Mucosa of descending colon (tissue), 3 donors: Measurements from ENCODE around the gene VPS29. TPM values are rescaled to one million over a fixed set of nuclear protein-coding genes. Genes with fewer than 3 reads are reported as not detected.
A peak's percentile ranks its signal among the peaks of the same experiment; 100 is the strongest.

Source experiments
- ATAC-seq: fragments of 200-7000 bp; cut with Tn5 transposase; one replicate; pipeline ENCODE4 v1.9.1; 2020; ENCODE audit warnings: mild to moderate bottlenecking, moderate library complexity
- DNase-seq, 3 donors: peaks; one replicate each; pipeline ENCODE4 v3.0.0-alpha.2; 2020
- H3K36me3 ChIP-seq: fragments of 200-600 bp; one replicate; pipeline ENCODE4 v1.8.0; 2021; ENCODE audit warnings: low read depth, mild to moderate bottlenecking
- H3K4me1 ChIP-seq: fragments of 200-600 bp; one replicate; pipeline ENCODE4 v1.8.0; 2021; ENCODE audit warnings: low read depth, mild to moderate bottlenecking
- H3K4me3 ChIP-seq: fragments of 200-600 bp; one replicate; pipeline ENCODE4 v1.8.0; 2021; ENCODE audit warnings: mild to moderate bottlenecking
- H3K9me3 ChIP-seq: fragments of 200-600 bp; one replicate; pipeline ENCODE4 v1.8.0; 2021; ENCODE audit warnings: mild to moderate bottlenecking
- intact Hi-C, 2 donors: fragments of 100-400 bp; cut with DNase I in 1 of 2; cut with micrococcal nuclease in 1 of 2; formaldehyde crosslinking; loops; one replicate each; pipeline versions ENCODE4 v1.11.0 to v1.11.1; 2022; cut with DNase I, micrococcal nuclease
- total RNA-seq, 3 donors: library from RNA; stranded (reverse); fragmentation: NEBNext Ultra II Directional in 2 of 3; extraction: Animal tissue kit (Norgen Biotek cat#: 25700) in 2 of 3; gene quantifications; one replicate each; pipeline versions ENCODE4 v1.2.1 to v1.2.4, GENCODE V29; 2021 to 2023
- TF ChIP-seq, protein P1 (sequence below): fragments of 200-600 bp; IDR thresholded peaks from one replicate; pipeline ENCODE4 v1.8.0; 2022; ENCODE audit warnings: antibody characterized with exemption, mild to moderate bottlenecking
- donor health status: DM: no; HTN: no; CAD: no; lungs with moderate emphysema.
- donor health status: DM: no; HTN: no; CAD: no.
- donor health status: DM: no; HTN: yes; CAD: no.

Gene VPS29
- total RNA-seq, 3 donors from 2014 or later = 99.5 to 127 (median 121) TPM

DNA sequence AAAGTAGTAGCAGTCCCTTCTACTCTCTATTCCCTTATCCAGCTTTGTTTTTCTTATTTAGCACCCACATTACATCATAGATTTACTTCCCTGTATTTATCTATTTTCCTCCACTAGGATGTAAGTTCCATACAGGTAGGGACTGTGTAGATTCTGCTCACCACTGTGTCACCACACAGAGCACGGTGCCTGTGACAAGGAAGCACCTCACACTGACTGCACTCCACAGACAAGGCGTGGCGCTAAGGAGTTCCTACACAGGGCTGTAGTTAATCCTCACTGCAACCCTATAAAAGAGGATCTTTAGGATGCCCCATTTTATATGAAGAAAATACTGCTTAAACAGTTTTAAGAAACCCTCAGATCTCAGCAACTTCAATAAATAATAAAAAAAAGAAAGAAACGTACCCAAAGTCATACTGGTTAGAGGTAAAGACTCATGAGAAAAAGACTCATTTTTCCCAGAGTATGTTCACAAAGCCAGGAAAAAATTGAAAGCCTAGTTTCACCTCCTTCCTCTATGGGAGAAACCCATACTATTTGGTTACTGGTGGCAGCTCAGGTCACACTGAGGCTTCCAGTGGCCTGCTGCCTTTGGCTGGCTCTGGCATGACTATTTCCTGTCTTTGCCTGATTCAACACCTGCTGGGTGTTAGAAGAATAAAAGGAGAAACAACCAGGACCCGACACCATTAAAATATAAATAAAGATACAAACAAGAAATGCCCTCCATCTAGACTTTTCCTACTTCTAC is 37.1 kb upstream of the VPS29 start:
- Histone ChIP-seq H3K36me3 (no peaks in the 10 kb centered on the region), H3K4me1 (peaks cover 36% of the 10 kb centered on the region), H3K9me3 (no peaks in the 10 kb centered on the region), H3K4me3 (no peak overlapping the region)
- TF ChIP-seq, protein P1, sequence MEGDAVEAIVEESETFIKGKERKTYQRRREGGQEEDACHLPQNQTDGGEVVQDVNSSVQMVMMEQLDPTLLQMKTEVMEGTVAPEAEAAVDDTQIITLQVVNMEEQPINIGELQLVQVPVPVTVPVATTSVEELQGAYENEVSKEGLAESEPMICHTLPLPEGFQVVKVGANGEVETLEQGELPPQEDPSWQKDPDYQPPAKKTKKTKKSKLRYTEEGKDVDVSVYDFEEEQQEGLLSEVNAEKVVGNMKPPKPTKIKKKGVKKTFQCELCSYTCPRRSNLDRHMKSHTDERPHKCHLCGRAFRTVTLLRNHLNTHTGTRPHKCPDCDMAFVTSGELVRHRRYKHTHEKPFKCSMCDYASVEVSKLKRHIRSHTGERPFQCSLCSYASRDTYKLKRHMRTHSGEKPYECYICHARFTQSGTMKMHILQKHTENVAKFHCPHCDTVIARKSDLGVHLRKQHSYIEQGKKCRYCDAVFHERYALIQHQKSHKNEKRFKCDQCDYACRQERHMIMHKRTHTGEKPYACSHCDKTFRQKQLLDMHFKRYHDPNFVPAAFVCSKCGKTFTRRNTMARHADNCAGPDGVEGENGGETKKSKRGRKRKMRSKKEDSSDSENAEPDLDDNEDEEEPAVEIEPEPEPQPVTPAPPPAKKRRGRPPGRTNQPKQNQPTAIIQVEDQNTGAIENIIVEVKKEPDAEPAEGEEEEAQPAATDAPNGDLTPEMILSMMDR = no peak
- peak; percentile 54 to 72 (median 67) for DNase-seq
- intact Hi-C loops = no loop called here
- ATAC-seq = peak; percentile 92

DNA sequence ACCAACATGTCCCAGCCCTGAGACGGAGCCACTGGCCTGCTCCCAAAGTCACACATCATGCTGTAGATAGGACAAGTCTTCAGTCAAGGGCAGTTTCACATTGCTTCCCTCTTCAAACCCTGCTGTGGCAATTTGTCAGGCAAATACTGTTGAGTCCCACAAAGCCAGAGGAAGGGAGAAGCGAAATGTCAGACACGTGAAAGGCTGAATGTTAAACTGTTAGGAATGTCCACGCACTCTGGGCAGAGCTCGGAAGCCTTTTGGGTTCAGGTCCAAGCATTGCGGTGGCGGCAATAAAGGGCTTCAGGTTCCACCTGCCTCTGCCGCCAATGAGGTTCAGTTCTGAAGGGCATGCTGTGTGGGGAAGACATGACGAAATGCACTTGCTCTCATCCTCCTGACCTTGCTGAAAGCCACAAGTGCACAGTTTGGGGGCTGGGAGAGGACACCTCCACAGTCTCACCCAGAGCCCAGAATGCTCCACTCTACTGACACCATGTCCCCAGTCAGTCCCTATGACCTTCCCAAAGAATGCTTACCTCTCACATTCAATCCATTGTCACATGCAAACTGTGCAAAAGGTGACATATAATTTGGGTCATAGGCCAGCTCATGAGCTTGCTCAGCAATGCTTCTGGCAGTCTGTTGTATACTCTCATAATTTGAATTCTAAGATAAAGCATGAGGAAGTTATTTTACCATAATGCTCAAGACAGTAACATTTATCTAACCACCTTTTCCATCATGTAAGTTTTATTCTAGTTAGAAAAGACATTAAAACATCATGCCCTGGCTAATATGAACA is 35.9 kb upstream of the VPS29 start:
- Histone ChIP-seq H3K36me3 (no peaks in the 10 kb centered on the region), H3K9me3 (no peaks in the 10 kb centered on the region), H3K4me3 (no peak overlapping the region), H3K4me1 (peaks cover 34% of the 10 kb centered on the region)
- TF ChIP-seq, protein P1 = no peak
- peak in 2 of 3 donors; percentile 42 to 65 for DNase-seq
- intact Hi-C loops = no loop called here
- ATAC-seq = peak; percentile 58

DNA sequence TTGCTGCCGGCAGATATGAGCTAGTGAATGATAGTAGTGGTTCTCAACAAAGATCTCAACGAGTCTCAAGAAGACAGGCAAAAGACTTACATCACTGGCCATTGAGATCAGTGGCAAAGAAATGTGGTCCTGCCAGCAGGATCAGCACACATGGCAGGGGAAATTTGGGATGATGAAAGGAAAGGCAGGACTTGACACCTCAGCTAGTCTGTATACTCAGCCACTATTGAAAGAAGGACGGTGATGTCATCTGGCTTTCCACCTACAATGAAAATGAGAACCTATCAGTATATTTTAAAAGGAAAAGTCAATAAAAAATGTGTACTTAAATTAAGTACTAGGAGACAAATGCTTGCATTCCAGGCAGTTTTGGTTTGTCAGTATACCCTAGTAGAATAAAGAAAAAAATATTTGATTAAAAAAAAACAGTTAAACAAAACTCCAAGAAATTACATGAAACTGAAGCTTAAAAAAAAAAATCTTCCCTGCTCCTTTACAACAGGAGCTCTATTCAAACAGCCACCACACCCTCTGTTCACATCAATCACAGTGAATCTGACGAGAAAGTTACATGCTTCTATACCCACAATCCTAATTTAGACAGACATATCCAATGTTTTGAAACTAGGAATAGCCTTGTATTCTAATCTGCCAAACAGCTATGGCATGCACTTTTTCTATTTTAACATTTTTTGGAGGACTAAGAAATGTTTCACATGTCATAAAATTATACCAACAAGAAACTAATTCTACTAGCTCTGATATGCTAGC is 35.1 kb upstream of the VPS29 start:
- Histone ChIP-seq H3K4me1 (peaks cover 37% of the 10 kb centered on the region), H3K9me3 (no peaks in the 10 kb centered on the region), H3K36me3 (no peaks in the 10 kb centered on the region), H3K4me3 (no peak overlapping the region)
- intact Hi-C loops = no loop called here
- ATAC-seq = no peak
- no peak for DNase-seq
- TF ChIP-seq, protein P1 = no peak

DNA sequence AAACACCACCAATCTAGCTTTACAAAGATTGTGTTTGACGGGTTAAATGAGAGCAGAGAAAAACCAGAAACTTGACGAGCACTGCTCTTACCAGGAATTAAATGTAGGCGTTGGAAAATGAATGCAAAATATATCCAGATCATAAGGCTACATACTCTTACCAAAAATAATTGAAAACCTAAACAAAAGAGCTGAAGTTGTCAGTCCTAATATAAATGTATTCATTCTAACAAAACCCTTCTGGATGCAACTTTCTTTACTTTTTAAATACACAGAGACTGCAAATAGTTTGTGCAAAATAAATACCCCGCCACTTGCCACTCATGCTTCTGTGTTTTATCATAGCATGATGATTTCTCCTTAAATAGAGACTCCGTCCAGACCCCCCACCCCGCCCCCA is 32.9 kb upstream of the VPS29 start:
- peaks cover 45% of the 10 kb centered on the region for H3K4me1 ChIP-seq
- DNase-seq = no peak
- no peaks in the 10 kb centered on the region for H3K9me3 ChIP-seq
- H3K4me3 ChIP-seq = no peak overlapping the region
- H3K36me3 ChIP-seq = no peaks in the 10 kb centered on the region
- TF ChIP-seq, protein P1 = no peak
- intact Hi-C loops = no loop called here
- no peak for ATAC-seq

DNA sequence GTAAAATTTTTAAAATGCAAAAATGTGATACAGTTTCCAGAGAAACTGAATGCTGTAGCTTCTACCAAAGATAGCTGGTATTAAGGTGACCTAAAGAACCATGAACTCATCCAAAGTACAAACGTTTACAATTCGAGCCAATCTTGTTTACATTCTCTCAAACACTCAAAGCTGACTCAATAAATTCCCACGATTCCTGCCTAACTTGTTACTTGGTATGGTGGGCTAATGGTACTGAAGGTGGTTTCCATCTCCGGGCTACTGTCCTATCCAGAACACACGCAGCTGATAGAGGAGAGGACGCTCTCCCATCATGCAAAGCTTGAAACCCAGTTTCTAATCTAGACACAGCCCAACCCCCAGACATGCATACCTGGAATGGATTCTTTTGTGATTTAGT is 31.7 kb upstream of the VPS29 start:
- no peaks in the 10 kb centered on the region for H3K36me3 ChIP-seq
- intact Hi-C loops = no loop called here
- TF ChIP-seq, protein P1 = no peak
- H3K9me3 ChIP-seq = no peaks in the 10 kb centered on the region
- H3K4me1 ChIP-seq = peaks cover 33% of the 10 kb centered on the region
- no peak overlapping the region for H3K4me3 ChIP-seq
- DNase-seq = no peak
- ATAC-seq = no peak
